GM21737 (cell line): ENCODE measurements around the gene ZNF749.
"Not testable (repeated sequence)": the region's sequence is repeated elsewhere in the genome, so short reads cannot be mapped to it uniquely, and the experiment has no call there.

Experiments used
- ATAC-seq: cut with Tn5 transposase; IDR thresholded peaks from one replicate; pipeline ENCODE4 v1.9.1; 2021; ENCODE audit warnings: mild to moderate bottlenecking, moderate library complexity; ENCODE audit not compliant: unreplicated experiment

Gene ZNF749

DNA sequence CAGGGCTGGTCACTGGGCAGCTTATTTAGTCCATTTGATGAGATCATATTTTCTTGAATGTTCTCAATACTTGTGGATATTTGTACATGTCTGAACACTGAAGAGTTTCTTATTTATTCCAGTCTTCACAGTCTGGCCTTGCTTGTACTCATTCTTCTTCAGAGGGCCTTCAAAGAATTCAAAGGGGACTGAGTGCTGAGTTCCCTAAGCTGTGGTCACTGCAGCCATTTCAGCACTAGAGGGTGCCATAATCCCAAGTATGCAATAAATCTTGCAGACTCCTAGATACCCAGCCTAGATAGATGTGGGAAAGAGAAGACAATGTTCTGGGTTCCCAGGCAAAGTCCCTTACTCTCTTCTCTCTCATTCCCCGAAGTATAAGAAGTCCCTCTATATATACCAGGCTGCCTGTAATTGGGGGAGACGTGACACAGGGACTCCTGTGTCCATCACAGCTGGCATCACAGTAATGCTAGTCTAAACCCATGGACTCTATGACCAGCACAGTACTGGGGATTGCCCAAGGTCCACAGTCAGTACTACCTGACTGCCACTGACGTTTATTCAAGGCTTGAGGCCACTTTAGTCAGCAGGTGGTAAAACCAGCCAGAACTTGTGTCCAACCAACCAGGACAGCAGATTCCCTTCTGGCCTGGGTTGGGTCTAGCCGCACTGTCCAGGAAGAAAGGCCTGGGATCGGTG is 30.7 kb downstream of the ZNF749 start:
- no peak for ATAC-seq

DNA sequence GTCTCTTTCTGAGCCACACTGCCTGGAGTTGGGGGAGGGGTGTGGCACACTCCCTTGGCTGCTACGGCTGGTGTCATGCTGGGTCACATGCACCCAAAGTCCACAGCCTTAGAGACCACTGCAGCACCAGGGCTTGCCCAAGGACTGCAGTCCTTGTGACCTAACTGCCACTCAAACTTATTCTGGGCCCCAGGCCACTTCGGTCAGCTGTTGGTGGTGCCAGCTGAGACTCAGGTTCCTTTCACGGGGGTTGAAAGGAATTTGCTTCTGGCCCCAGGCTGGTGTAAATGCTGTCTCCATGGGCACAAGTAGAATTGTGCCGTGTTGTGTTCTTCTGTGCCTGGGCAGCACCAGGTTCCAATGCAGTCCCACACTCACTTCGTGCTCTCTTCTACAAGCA is 31.4 kb downstream of the ZNF749 start:
- ATAC-seq, result no peak

DNA sequence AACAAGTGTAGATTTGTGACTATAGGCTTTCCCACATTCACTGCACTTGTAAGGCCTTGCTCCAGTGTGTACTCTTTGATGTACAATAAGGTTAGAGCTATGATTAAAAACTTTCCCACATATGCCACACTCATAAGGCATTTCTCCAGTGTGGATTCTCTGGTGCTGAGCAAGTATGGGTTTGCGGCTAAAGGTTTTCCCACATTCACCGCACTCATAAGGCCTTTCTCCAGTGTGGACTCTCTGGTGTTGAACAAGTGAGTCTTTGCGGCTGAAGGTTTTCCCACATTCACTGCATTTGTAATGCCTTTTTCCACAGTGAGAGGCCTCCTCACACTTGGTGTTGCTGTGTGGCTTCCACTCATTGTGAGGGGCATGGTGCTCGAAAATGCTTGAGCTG is 38.5 kb downstream of the ZNF749 start:
- no peak for ATAC-seq

DNA sequence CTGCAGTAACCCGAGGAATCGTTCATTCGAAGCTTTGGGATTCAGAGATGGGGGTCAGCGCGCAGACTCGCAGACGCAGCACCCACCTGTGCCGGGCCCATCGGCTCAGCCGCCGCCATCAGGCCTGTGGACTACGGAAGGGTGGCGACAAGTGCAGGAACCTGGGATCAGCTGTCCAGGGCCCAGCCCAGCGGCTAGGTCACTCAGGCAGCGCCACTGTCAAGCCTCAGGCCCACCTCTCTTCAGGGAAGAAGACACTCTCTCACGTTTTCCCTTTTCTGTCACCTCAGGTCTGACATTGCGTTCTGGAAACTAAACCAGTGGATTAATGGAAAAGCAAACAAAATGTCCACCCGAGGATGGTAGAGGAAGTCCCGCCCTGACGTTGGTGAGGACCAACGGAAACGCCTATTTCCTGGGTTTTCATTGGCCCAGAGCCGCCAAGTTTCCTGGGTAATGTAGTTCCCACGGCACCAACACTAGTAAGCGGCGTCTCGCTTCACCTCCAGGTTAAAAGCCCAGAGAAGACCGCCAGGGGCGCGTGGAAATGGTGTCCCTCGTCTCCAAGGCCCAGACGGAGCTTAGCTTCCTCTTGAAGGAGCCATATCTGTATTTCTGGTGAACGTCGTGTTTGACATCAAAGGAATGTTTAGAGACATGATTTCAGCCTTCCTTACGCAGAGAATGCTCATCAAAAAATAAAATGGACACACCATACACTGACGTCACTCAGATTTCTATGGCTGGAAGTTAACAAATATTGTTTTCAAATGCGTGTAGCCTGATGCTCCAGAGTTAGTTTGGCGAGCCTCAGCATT is 42.3 kb downstream of the ZNF749 start, which contains the start of gene ZNF772:
Gene ZNF772 (minus strand): TSS at position 376 of the 818 bp plus-strand sequence. CDS start 257 bp downstream, at position 119.
- peak; percentile 91 for ATAC-seq

DNA sequence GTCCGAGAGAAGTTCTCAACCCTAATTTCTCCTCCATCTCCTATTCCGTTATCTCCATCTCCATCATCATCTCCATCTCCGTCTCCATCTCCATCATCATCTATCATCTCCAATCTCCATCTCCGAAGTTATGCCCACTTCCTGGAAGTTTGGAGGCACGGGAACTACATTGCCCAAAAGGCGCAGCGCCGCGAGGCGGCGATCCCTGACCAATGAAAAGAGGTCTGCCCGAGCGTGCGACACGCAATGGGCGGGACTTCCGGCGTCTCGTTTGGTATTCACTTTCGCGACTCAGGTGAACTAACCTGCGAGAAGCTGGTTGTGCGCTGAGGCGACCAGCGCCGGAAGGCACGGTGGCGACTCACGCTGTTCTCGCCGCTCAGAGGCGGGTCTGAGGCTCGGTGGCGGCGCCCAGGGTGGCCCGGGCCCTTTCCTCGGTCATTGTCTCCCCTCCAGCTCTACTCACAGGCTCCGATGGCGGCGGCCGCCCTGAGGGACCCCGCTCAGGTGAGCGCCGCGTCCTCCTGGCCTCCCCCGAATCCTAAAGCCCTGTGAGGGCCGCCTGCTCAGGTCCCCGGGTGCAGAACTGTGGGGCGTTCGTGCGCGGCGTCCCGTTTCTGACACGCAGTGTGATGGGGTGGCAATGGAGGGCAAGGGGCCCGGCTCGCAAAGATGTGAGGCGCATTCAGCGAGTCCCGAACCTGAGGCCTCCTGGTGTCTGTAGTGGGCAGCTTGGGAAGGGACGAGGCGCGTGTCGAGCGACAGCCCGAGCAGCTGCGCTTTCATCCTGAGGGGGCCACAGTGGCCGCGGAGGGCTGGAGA is 52.6 kb downstream of the ZNF749 start, which contains the start of gene ZNF419:
Gene ZNF419 (plus strand): TSS at position 274 of the 822 bp plus-strand sequence. CDS start 201 bp downstream, at position 475.
- peak; percentile 95 for ATAC-seq

DNA sequence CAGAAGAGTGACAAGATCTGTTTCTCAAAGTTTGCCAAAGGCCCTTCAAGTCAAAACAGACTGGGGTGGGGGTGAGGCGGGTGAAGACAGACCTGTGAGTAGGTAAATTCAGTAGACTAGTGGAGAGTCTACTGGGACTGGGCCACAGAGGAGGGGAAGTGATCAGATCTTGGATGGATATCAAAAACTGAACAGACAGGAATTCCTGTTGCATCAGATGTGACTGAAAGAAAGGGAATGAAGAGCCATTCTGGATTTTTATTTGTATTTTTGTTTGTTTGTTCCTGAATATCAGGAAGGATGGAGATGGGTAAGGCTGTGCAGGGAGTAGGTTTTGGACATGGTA is 53.1 kb downstream of the ZNF749 start:
- ATAC-seq, result not testable (repeated sequence)
